CD4-positive, alpha-beta T cell treated with Interleukin-15 for 4 hours (primary cell): Measurements from ENCODE around the gene ARHGAP24.
"Not testable (repeated sequence)": the region's sequence is repeated elsewhere in the genome, so short reads cannot be mapped to it uniquely, and the experiment has no call there.

Source experiments
- DNase-seq: peaks from one replicate; pipeline ENCODE4 v3.0.0-alpha.2; 2020; ENCODE audit warnings: low spot score

ARHGAP24 gene

DNA sequence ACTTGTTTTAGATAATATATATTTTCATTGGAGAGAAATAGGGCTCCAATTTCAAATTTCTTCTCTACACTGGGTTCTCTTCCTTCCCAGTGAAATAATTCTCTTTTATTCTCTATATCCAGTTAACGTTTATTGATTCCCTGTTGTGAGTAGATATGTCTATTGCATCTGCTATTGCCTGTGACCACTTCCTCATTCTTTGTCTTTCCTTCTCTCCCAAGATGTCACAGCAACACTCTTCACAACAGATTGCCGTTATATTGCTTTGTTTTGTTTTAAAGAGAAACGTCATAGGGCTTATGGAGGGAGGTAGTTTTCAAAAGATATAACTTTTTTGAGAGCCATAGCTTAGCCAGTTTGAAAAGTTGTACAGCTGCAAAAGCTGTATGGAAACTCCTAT is 343.8 kb downstream of the ARHGAP24 start:
- no peak for DNase-seq

DNA sequence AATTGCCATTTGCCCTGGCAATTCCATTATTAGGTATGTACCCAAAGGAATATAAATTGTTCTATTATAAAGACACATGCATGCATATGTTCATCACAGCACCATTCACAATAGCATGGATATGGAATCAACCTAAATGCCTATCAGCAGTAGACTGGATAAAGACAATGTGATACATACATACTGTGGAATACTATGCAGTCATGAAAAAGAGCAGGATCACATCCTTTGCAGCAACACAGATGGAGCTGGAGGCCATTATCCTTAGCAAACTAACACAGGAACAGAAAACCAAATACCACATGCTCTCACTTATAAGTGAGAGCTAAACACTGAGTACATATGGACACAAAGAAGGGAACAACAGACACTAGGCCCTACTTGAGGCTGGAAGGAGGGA is 345.2 kb downstream of the ARHGAP24 start:
- not testable (repeated sequence) for DNase-seq

DNA sequence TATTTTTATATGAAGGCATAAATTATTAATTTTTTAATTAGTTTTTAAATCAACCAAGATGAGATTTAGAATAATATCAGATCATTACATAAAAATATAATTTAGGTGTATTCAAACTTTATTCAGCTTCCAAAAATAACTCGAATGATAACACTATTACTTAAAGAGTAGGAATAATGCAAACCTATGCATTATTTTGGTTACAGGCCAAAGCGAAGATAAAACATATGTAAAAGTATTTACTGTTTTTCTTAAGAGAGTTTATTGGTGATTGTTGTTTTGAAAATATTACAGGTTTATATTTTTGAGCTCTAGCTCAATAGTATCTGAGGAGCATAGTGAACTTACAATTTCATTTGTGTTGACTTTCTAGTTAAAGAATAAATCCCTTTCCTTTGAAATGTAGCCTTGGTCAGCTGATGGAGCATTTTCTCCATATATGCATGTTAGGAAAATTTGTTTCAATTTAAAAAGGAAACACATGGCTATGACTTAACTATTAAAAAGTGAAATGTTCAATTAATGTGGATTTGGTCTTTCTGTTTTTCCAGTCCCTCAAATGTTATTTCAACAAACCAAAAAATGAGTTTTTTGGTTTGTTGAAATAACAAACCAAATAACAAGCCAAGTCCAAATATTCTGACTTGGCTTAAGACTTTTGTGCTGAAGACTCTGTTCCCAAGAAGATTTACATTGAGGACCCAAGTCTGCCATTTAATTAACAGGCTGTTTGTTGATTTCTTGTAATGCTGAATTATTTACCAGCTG is 346.9 kb downstream of the ARHGAP24 start:
- no peak for DNase-seq

GRCh38 chr4:85823295-85823694 is 348.3 kb downstream of the ARHGAP24 start:
- DNase-seq: no peak

DNA sequence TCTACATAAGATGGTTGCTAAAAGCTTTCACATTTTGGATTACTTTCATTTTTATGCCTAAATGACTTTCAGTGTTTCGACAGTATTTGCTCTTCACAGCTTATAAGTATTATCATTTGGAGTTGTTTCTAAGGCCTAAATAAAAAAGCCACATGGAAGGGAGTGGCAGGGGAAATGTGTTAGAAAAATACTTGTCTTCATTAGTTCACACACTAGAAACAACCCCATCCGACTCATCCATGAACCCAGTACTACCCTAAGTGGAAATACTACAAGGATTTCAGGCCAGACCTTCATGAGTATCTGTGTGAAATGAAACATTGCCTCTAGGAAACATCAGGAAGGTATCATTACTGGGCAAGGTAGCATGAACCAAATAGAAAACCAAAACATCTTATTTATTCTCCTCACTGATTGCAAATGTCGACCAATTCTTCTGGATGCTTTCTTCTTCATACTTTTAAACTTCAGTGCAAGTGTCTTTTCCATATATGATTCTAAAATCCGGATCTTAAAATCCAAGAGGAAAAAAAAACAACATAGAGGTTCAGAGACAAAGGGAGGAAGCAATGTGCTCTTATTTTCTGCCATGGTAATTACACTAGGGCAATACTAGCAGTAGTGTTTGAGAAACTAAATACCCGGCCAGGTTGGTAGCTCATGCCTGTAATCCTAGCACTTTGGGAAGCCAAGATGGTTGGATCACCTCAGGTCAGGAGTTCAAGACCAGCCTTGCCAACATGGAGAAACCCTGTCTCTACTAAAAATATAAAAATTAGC is 349.4 kb downstream of the ARHGAP24 start:
- DNase-seq: no peak

- DNase-seq: no peak
Observed at GRCh38 chr4:85826060-85826678, 351.2 kb downstream of the ARHGAP24 start.

DNA sequence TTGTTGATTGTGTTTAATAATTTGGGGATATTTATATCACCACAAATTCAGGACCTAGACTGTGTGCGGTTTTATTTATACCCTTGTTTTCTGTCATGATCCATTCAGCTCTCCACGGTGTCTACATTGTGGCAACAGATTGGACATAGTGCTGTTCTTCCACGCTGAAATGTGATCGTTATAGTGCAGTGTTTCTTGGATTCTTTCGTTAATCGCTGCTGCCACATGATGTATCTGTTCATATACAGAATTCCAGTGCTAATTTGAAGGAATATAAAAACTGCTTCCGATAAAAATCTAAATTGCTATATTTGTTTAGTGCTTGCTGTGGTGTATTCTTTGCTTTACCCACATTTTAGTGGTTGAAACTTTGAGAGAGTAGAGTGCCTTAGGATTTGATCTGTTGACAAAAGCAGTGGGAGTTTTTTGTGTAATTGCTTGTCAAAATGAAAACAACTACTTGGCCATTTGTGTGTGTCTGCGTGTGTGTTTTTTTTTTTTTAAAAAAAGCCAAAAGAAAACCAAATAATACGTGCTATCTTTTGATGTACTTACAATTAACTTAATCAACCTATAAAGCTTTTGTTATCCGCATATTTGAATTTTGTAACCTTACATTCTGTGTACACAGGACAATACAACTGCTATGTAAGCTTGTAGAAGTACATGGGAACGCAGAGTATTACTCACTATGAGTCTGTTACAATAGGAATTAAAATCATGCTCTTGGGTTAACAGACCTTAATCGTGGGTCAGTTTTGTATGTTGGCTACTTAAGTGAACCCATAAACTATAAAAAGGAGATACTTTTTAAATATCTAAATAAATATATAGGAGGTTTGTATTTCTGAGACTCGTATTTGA is 353.3 kb downstream of the ARHGAP24 start:
- DNase-seq: no peak

DNA sequence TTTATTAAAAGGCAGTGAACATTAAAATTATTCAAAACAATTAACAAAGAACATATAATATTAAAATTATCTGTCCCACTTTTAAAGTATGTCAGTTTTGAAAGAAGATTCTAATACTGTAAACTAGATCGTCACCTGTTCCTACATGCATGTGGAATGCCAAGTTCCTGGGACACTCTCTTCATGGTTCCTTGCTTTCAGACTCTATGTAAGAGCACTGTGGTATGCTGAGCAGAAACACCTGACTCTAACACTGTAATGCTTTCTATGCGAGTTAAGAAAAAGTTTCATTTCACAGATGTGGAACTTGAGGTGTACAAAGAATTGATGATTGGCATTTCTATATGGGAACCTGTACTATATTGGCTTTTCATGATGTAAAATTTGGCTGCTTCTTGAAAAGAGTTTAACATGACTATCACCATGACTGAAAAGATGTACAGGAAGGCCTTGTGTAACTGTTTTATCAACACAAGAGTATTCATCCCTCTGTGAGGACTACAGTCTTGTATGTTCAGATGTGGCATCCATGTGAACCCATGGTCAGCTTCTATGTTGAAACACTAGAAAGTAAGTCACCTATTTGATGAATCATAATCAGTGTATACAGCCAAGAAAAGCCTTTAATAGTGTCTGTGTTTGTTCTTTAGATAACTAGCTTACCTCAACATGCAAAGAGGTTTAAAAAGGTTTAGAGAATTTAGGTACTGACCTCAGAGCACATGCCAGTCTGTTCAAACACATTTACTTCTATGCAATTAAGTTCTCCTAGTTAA is 354.5 kb downstream of the ARHGAP24 start:
- DNase-seq: no peak

- no peak for DNase-seq
Observed at GRCh38 chr4:85831647-85832046, 356.7 kb downstream of the ARHGAP24 start.

- DNase-seq: no peak
Observed at GRCh38 chr4:85833302-85833701, 358.4 kb downstream of the ARHGAP24 start.

DNA sequence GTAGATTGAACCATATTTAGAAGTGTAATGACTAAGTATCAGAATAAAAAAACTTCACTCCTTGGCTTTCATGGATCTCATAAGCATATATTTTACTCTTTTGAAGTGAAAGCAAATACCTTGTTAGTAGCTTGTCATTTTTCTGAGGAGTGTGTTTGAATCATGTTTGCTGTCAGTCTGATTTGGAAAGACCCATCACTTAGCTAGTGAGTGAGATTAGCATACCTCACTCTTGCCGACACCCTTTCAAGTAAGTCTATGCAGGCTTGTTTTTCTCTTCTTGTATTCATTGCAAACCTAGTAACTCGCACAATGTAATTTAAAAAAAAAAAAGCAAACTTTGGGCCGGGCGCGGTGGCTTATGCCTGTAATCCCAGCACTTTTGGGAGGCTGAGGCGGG is 360.0 kb downstream of the ARHGAP24 start:
- no peak for DNase-seq

GRCh38 chr4:85836588-85837438 is 361.9 kb downstream of the ARHGAP24 start:
- no peak for DNase-seq

DNA sequence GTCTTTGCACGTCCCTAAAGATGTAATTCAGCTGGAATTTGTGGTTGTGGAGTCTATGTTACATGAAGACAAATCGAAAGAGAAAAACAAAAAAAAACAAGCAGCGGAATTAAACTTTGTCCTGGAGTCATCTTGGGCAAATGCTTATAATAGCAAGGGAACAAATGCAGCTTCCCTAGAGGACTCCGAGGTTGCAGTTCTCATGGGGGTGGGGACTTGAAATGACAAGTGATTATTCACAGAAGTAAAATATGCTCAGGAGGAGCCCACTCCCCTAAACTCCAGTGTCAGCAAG is 362.4 kb downstream of the ARHGAP24 start:
- DNase-seq: no peak

DNA sequence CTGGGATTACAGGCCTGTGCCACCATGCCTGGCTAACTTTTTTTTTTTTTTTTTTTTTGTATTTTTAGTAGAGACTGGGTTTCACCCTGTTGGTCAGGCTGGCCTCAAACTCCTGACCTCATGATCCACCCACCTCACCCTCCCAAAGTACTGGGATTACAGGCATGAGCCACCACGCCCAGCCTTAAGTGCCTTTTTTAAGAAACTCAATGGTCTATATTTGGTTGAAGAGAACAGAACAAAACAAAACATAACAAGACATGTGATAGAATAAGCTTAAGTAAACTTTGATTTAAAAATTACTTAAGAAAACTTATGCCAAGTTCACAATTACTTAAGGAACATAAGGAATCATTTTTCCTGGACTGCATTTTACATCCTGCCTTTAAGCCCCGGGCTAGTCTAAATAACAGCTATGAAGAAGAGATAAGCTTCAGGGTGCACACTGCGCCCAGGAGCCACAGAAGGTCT is 365.1 kb downstream of the ARHGAP24 start:
- not testable (repeated sequence) for DNase-seq

DNA sequence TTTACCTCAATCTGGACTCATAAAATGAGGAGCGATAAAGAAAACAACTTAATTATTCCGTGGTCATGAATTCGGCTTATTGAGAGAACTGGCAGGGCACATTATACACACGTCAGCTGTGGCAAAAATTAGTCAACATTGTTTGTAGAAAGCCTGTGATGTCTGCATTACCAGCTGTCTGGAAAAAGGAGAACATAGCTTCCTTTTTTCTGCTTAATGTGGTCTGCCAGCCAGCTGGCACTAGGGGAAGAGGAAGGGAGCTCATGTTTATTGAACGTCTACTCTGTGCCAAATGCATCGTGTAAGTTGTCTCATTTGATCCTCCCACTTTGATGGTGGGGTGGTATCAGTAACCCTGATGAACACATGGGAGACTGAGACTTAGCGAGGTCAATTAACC is 367.6 kb downstream of the ARHGAP24 start:
- DNase-seq: no peak

- DNase-seq: not testable (repeated sequence)
Observed at GRCh38 chr4:85853740-85854139, 378.8 kb downstream of the ARHGAP24 start.

DNA sequence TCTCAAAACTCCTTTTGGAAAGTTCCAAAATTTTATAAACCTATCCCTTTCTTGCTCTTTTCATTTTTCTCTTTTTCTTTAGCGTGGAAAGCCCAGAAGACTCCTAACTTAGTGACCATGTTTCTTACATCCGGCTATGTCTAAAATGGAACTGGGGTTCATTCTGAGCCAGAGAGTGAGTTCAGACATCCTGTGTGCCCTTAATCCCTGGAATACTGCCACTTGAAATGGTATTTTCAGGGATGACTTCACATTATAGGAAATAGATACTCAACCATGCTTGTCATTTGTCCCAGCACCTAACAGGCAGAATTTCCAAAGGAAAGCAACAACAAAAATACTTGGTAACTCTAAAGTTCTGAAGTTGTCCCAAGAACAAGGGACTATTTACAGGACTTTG is 379.6 kb downstream of the ARHGAP24 start:
- DNase-seq: no peak

DNA sequence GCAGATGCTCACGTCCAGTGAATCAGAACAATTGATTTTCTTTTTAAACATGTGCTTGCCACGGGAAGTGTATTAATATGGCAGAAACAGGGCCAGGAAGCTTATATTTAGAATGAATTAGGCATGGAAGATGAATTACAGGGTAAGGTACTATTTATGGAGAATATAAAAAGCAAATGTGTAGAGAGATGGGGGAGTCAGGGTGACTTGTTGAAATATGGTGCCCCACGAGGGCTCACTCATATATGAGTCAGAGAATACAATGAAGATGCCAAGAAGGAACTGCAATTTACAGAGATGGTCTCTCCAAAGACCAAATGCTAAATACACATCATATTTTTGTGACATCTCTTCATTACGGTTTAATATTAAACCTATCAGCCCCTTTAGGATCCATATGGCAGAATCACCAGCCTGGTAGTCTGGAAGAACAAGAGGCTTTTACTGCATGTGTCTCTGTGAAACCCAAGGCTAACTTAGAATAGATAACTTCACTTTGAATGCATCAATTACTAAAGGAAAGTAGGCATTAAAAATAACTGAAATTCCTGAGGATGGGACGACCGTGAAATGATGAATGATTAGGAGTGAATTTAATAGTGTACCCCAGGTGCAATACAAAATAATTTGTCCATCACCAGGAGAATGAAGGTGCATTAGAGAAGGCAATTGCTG is 385.3 kb downstream of the ARHGAP24 start:
- DNase-seq: no peak

DNA sequence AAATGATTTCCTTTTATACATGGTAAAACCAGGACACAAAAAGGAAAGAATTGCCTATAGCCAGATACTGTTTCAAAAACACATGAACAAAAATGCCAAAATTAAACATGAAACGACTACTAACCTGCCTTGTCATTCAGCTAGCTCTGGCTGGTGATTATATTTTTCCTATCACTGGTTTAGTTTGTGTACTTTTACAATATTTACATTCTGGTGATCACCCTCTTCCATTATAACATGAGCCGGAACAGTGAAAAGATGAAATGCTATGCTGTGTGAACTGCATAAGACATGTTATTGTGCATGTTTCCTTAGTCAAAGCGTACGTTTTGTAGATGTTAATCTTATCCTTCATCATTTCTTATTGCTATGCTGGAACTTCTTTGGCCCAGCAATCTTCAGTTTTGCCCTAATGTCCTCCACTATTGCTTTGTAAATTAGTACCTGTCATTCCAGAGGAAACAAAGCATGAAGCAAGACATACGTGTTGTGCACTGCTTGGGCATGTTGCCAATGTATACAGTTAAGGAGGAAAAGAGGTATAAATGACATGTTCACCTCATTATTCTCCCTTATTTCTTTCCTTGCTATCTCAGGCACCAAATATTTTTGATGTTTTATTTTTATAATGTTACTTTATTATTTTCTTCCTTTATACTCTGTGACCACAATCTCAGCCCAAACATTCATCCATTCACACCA is 386.3 kb downstream of the ARHGAP24 start:
- DNase-seq: no peak
